HUDEP-2 (cell line): Measurements from ENCODE around the gene LAMA3.
A peak's percentile ranks its signal among the peaks of the same experiment; 100 is the strongest.

Source experiments
- DNase-seq, 76 experiments: peaks; one replicate each; lab custom pipeline; 2025; ENCODE audit not compliant: unreplicated experiment in 76 of 76; lab: John Stamatoyannopoulos, UW

LAMA3 gene, protein sequence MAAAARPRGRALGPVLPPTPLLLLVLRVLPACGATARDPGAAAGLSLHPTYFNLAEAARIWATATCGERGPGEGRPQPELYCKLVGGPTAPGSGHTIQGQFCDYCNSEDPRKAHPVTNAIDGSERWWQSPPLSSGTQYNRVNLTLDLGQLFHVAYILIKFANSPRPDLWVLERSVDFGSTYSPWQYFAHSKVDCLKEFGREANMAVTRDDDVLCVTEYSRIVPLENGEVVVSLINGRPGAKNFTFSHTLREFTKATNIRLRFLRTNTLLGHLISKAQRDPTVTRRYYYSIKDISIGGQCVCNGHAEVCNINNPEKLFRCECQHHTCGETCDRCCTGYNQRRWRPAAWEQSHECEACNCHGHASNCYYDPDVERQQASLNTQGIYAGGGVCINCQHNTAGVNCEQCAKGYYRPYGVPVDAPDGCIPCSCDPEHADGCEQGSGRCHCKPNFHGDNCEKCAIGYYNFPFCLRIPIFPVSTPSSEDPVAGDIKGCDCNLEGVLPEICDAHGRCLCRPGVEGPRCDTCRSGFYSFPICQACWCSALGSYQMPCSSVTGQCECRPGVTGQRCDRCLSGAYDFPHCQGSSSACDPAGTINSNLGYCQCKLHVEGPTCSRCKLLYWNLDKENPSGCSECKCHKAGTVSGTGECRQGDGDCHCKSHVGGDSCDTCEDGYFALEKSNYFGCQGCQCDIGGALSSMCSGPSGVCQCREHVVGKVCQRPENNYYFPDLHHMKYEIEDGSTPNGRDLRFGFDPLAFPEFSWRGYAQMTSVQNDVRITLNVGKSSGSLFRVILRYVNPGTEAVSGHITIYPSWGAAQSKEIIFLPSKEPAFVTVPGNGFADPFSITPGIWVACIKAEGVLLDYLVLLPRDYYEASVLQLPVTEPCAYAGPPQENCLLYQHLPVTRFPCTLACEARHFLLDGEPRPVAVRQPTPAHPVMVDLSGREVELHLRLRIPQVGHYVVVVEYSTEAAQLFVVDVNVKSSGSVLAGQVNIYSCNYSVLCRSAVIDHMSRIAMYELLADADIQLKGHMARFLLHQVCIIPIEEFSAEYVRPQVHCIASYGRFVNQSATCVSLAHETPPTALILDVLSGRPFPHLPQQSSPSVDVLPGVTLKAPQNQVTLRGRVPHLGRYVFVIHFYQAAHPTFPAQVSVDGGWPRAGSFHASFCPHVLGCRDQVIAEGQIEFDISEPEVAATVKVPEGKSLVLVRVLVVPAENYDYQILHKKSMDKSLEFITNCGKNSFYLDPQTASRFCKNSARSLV (N-terminal part only)

DNA sequence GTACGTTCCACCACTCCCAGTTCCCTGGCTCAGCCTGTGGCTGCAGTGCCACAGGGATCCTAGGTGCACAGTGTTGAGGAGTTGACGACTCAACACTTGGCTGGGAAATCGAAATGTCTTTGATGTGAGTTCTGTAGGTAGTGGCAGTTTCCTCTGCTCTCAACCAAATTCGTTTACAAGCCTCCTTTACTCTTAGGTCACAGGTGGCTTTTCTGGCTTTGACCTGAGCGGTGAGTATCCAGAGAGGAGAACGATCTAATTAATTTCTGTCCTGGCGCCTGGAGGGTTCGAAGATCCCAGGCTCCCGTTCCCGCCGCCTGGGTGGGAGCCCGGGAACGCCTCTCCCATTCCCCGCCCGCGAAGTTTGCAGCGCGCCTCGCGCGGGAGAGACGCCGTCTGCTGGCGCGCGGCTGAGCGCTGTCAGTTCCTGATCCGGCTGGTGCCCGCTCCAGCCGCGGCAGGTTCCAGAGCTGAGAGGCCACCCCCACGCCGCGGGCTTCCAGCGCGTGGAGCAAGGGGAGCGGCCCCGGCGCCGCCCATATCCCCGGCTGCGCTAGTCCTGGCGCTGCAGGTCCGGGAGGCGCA is at the start of gene LAMA3:
Gene LAMA3 (plus strand): TSS at position 423 of the 585 bp plus-strand sequence. CDS start 231 bp downstream, outside the sequence.
- DNase-seq, result peak in 2 of 76 experiments; percentile 7 to 20

DNA sequence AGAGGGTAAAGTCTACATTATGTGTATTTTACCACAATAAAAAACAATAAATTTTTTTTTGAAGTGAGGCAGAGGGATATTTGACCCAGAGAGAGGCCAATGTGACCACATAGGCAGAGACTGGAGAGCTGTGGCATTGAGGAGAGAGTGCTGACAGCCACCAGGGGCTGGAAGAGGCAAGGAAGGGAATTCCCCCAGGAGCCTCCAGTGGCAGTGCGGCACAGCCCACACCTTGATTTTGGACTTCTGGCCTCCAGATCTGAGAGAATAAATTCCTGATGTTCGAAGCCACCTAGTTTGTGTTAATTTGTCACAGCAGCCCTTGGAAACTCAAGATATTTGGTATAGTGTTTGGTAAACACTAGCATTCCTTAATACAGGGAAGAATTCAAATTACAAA is 49.2 kb upstream of the LAMA3 start:
- no peak for DNase-seq

DNA sequence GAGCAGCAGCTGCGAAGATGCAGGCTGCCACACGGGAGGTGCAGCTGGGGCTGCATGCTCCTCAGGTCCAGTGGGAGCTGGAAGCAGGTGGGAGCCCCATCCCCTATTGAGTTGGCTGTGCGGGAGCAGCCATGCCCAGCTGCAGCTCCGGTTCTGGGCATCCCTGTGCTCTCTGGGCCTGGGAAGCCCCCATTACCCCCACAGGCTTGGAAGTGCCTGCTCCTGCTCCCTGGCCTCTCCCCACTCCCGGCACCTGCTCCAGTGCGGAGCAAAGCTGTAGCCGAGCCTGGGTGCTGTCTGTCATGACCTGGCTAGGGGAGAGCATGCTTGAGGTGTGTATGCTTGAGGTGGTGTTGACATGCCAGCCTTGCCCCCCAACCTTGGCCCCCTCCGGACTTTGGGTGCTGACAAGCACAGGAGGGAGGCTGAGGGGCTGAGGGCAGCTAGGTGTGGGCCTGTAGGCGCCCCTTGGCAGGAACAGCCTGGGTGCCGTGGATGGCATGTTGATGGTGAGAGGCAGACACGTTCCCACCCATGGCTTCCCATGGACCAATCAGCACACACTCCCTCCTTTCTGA is 48.0 kb upstream of the LAMA3 start:
- no peak for DNase-seq

DNA sequence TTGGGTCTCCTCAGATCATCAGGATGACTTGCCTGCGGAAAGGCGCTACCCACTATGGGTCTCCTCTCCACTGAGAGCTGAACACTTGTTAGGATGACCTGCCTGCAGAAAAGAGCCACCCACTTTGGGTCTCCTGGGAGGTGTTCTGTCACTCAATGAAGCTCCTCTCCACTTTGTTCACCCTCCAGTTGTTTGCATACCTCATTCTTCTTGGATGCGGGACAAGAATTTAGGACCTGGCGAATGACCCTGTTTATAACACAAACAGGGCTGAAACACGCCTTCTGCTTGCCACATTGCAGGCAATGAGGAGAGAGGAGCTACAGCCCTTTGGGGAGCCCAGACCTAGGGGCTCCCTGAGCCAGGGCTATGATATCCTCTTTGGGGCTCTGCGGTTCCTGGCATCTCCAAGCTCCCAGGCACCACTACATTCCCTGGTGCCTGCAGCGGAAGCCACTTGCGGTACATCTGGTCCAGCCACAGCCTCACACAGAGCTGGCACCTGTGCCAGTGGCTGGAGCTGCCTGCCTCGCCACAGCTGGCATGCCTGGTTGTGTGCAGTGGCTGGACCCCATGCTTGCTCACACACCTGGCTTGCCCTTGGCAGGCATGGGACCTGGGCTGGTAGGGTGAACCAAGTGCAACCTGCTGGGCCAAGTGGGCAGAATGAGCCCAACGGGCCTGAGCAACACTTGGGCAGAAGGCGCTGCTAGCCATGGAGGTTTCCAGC is 47.2 kb upstream of the LAMA3 start:
- no peak for DNase-seq

DNA sequence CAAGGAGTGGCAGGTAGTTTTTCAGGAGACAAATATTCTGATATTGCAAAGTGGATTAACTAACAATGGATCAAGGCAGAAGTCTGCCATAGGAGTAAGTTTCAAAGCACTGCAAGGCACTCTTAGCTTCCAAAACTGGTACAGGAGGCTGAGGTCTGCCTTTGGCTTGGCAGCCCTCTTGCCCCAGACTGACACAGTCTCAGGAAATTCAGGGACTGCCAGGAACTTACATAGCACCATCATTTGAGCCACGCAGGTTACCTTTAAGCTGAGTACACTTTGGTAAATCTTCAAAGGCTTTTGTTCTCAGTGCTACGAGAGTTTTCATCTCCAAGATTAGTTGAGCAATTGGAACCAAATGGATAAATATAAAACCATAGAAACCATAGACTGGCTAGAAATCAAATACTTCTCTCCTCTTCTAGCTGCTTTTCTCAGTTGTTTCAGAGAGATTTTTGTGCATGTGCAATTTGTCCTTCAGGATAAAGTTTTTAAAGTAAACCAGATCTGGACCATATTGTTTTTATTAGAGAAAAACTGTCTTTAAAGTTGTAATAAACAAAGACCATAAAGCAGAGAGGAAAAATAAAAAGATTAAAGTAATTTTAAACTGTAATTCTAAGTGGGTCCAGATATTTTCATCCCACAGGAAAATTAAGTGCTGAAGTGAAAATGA is 45.3 kb upstream of the LAMA3 start:
- DNase-seq, result no peak

DNA sequence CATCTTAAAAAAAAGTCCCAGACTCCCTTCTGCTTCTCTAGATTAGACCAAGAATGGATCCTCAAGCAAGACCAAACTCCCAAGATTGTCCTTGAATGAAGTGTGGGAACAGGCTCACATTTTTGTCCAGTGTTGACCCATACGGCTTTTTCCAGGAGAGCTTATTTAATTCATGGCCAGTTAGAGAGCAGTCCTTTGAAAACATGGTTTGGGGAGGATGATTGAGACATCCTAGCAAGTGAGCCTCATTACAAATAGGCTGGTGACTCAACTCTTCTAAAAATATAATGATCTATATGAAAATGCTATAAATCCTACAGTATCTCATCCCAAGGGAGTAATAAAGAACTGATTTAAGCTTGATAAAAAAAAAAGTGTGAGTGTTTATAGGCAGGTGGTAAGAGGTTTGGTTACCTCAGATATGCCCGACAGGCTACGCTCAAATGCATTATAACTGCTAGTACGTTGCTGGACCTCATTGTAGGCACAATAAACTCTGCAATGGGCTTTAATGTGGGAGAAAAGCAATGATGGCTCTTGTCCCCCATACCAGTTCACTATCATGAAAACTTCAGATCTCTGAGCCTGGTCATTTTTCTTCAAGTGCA is 43.6 kb upstream of the LAMA3 start:
- DNase-seq, result no peak

DNA sequence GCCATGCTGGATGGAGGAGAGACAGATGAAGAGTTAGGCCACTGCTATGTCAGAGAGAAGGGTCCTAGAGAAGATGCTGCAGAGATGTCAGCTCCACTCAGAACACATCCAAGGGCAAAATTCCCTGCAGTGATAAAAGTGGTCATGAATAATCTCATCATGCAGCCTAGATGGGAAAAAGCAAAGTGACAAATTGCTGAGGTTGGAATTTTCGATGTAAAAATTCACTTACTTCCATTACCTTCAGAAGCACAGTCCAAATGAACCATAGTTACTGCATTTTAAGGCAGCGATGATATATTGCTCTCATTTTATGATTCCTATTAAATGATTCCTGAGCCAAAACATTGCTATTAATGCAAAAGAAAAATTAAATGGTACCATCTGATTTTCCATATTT is 43.0 kb upstream of the LAMA3 start:
- no peak for DNase-seq

DNA sequence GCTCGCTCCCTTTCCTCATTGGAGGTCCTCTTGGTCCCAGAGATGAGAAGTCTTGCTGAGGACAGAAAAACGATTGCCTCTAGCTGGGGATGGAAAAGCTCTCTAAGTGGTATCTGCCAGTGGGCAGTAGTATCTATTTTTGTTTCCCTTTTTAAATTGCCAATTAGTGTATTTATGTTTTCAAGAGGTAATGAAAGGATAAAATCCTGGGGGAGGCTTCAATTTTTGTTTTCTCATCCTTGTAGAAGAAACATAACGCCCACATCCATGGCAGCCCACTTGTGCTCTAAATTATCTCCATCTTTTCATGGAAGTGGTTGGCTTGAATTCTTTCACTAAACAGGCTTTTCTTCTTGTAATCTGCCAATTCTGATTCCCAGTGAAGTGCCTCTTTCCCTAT is 40.8 kb upstream of the LAMA3 start:
- no peak for DNase-seq

DNA sequence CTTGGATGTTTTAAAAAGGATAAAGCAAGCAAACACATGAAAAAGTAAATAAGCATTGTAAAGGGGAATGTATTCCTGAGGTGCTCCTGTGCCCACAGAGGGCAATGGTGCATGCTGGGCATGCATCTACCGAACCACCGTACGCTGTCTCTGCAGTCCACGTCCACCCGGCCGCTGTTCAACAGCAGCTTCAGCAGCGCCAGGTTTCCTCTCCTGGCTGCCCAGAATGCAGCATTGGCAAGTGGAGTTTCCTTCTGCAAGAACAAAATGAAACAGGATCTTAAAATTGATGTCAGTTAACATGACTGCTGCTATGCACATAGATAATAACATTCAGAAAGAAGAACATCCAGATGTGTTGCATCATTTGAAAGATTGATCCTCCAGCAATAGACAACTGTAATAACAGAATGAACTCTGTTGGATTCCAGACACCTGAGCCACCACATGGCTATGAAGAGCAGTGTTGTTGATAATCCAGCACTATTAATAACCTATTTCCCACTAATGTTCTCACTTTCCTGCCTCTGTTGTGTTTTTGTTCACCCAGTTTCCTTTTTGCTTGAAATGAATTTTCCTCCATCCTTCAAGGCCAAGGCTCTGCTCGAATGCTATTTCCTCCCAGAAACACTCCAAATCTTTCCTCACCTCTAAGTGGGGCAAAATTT is 40.2 kb upstream of the LAMA3 start:
- no peak for DNase-seq

DNA sequence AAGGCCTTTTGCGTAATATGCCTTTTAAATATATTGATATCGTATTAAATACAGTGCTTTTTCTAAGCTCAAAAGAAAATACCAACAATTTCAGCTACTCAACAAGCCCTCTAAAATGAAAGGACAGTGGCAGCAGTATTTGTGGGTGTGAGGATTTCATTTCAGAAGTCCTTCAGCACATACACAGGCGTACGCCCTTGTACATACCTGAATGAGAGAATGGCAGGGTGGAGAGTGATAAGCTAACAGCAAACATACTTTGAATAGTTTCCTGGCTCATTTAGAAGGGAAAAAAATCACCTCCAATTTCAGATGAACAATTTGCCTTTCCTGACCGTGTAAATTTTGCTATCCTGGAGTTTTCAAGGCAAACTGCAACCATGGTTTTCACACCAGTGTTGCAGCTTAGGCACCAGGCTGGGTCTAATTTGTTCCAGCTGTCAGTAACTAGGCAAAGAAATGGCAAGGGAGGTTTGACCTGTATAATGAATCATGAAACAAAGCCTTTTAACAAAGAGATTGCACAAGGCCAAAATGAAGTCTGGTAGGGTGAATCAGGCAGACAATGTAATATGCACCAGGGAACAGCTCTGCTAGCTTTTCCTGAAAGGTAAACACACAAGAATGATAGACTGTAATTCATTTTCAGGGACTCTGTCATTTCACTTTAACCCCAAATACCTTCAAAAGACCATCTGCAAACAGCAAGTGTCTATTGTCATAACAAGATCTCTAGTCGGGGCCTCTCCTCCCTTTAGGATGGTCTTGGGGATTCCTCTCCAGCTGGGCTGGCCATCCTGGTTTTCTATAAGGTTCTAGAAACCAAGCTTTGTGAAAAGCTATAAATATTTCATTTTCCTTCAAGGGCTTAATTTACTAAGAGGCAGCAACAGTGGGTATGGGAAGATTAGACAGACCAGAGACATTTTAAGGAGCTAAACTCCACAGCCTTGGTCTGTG is 38.0 kb upstream of the LAMA3 start:
- DNase-seq, result no peak

DNA sequence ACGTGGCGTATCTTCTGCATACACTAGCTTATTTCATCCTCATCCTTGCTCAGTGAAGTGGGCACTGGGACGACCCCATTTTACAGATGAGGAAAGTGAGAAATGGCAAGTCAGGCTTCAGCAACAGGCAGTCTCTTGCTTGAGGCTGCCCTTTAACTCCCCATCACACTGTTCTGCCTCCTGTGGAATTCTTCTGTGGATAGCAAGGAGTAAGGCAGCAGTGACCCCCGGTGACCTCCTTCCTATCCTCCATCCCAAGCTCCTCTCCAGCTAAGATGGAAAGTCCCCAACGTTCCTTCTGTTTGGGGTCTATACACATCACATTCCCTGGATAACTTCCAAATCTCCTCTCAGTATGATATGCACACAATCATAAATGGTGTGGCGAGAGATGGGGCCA is 37.0 kb upstream of the LAMA3 start:
- no peak for DNase-seq

DNA sequence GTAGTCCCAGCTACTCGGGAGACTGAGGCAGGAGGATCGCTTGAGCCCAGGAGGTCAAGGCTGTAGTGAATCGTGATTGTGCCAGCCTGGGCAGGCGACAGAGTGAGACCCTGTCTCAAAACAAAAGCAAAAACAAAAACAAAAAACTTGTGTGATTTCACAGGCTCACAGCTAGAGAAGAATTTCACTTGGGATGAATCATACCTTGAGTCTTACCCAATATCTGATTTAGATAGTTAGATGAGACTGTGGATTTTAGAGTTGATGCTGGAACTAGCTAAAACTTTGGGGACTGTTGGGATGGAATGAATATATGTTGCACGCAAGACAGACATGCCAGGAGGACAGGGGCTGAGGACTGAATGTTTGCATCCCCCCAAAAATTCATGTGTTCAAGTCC is 31.0 kb upstream of the LAMA3 start:
- no peak for DNase-seq

DNA sequence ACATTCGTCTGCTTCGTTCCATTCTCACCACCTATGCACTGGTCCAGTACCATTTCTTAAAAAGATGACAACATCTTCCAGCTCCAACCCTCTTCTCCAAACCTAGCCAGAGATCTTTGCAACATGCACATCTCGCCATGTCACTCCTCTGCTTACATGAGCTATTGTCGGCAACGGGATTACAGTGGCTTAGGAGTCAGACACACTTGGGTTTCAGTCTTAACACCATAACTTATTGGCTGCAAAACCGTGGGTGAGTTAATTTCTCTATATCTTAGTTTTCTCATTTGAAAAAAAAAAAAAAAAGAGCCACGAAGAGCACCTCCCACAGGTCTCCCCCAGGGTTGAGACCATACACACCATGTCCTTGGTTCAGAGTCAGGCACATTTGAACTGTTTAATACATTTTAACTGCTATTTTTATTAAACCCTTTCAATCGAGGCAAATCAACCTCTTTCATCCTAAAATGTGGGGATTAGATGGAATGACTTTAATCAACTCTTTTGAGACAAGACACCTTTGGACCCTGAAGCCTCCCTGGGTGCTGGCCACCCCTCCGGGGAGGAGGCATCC is 27.4 kb upstream of the LAMA3 start:
- DNase-seq, result no peak

DNA sequence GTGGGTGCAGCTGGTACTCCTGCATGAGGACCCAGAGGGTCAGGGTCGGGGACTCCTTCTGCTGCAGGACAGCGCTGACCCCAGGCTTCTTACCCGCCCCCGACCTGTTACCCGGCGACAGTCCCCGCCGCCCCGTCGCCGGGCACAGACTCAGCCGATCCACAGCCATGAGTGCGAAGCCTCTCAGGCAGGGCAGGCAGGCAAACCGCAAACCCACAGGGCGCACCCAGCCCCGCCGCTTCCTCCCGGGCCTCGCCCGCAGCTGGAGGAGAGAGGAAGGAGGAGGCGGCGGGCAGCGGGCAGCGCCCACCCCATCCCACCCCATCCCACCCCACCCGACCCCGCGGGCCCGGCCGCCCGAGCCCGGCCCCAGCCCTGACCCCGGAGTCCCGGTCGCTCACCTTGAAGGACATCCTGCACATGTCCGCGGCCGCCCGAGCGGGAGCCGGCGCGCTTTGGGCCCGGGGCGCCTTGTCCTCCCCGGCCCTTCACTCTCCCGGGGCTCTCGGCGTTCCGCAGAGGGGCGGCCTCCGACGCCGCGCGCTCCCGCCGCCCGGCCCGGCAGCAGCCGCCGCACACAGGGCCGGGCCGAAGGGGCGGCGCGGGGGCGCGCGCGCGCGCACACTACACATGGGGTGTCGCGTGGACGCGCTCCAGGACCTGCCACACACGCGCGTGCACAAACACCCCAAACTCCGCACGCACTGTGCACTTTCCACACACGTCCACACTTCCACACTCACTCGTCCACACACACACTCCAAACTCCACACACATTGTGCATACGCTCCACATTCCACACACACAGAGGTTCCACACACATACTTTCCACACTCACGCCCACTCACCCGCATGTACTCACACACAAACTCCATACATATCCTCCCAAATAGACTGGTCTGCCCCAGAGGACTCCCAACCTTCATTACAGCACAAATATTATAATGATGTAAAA is 26.7 kb upstream of the LAMA3 start, which contains the start of gene ANKRD29:
Gene ANKRD29 (minus strand): TSS at position 603 of the 955 bp plus-strand sequence. CDS start 181 bp downstream, at position 422.
- DNase-seq, result peak in 35 of 76 experiments; percentile 0 to 45 (median 10)

DNA sequence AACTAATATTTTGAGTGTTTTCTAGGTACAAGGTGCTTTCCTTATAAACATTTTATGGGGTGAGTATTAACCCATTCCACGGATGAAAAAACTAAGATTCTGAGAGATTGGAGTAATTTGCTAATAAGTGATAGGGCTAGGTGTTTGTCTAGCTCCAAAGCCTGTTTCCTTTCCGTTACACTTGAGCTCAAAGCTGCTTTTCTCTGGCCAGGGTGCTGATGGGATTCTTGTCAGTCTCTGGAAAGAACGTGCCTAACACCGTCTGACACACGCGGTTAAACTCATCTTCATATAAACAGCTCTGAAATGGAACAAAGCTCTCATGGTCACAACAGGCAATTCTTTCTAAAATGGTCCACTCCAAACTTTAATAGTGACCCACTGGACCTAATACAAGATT is 24.6 kb upstream of the LAMA3 start:
- no peak for DNase-seq
